ENCODE measurements around the gene CRK.

- TF ChIP-seq CTCF (IDR thresholded peaks at IDR 0.05) (no peak), EP300 (IDR thresholded peaks at IDR 0.05) (no peak)
Observed at GRCh38 chr17:1375615-1376014, 80.4 kb downstream of the CRK start.
